ENCODE data around the gene ADM5. TPM values are rescaled to one million over a fixed set of nuclear protein-coding genes. Genes with fewer than 3 reads are reported as not detected.

Gene ADM5
- total RNA-seq, 1 donor from 2014 or later = 1.3 TPM

- no peak for DNase-seq (ENCODE audit: low spot score)
Observed at GRCh38 chr19:49658139-49658517, 31.3 kb upstream of the ADM5 start.

- DNase-seq (ENCODE audit: low spot score) = no peak
Observed at GRCh38 chr19:49658566-49659442, 30.6 kb upstream of the ADM5 start.

- DNase-seq (ENCODE audit: low spot score) = no peak
Observed at GRCh38 chr19:49660338-49660961, 28.9 kb upstream of the ADM5 start.

GRCh38 chr19:49662011-49662410 lies 27.4 kb upstream of the ADM5 start:
- no peak for DNase-seq (ENCODE audit: low spot score)

GRCh38 chr19:49663224-49663623 lies 26.2 kb upstream of the ADM5 start:
- DNase-seq (ENCODE audit: low spot score) = no peak

GRCh38 chr19:49664171-49665035 lies 25.0 kb upstream of the ADM5 start:
- DNase-seq (ENCODE audit: low spot score) = peak; percentile 89

- no peak for DNase-seq (ENCODE audit: low spot score)
Observed at GRCh38 chr19:49665036-49665350, 24.4 kb upstream of the ADM5 start.

- peak; percentile 99 for DNase-seq (ENCODE audit: low spot score)
Observed at GRCh38 chr19:49665351-49666119, 23.9 kb upstream of the ADM5 start, which contains the start of the genes BCL2L12 and IRF3. TSS of gene BCL2L12 (plus strand) at chr19:49665933. CDS start at chr19:49666693, 760 bp downstream. TSS of gene IRF3 (minus strand) at chr19:49665857. CDS start at chr19:49664838, 1,019 bp downstream.

GRCh38 chr19:49666120-49666444 lies 23.3 kb upstream of the ADM5 start:
- DNase-seq (ENCODE audit: low spot score) = no peak

GRCh38 chr19:49667473-49667872 lies 21.9 kb upstream of the ADM5 start:
- no peak for DNase-seq (ENCODE audit: low spot score)

- DNase-seq (ENCODE audit: low spot score) = no peak
Observed at GRCh38 chr19:49669516-49669915, 19.9 kb upstream of the ADM5 start.

GRCh38 chr19:49672131-49672919 lies 17.1 kb upstream of the ADM5 start:
- peak; percentile 77 for DNase-seq (ENCODE audit: low spot score)

GRCh38 chr19:49676136-49676783 lies 13.1 kb upstream of the ADM5 start:
- DNase-seq (ENCODE audit: low spot score) = peak; percentile 82

GRCh38 chr19:49676784-49677230 lies 12.6 kb upstream of the ADM5 start:
- peak; percentile 100 for DNase-seq (ENCODE audit: low spot score)

- DNase-seq (ENCODE audit: low spot score) = no peak
Observed at GRCh38 chr19:49677231-49677900, 12.0 kb upstream of the ADM5 start, which contains the start of gene PRMT1. TSS of gene PRMT1 (plus strand) at chr19:49677271. CDS start at chr19:49677281, 10 bp downstream.

- peak; percentile 68 for DNase-seq (ENCODE audit: low spot score)
Observed at GRCh38 chr19:49677901-49678674, 11.3 kb upstream of the ADM5 start.

GRCh38 chr19:49678985-49679770 lies 10.2 kb upstream of the ADM5 start:
- no peak for DNase-seq (ENCODE audit: low spot score)
